ENCODE data around the gene ZBED2.
A peak's percentile ranks its signal among the peaks of the same experiment; 100 is the strongest.

Gene ZBED2

GRCh38 chr3:111547631-111548030 is 47.5 kb downstream of the ZBED2 start:
- Mint-ChIP-seq H3K4me1 (ENCODE audit: low read depth in 2 of 2) (peaks cover 7 to 43% of the 10 kb centered on the region in 2 donors), H3K9me3 (no peaks in the 10 kb centered on the region), H3K27me3 (no peaks in the 10 kb centered on the region), H3K4me3 (no peak overlapping the region), H3K36me3 (ENCODE audit: insufficient read depth) (peaks cover 32% of the 10 kb centered on the region), H3K27ac (no peak overlapping the region)
- ATAC-seq (replicated peaks): peak; percentile 67
- DNase-seq: peak in 2 of 3 experiments; percentile 24 to 39

DNA sequence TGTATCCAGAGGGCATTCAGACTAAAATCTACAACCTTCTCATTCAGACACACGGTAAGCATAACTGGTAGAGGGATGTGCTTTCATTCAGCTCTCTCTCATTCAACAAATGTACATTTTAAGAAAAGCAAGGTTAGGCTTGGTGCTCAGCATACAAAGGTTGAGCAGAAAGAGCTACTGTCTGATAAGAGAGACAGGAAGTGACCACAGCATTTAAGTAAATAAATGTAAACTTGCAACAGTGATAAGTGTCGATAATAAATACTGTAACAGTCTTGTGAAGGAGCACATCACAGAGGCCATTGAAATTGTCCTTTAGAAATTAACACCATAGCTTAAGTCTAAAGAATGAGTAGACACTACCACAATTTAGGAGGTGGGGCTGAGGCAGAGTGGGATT is 49.8 kb downstream of the ZBED2 start:
- H3K27ac Mint-ChIP-seq: peak overlapping the region in 1 of 2 donors; percentile 98
- no peak overlapping the region for H3K4me3 Mint-ChIP-seq
- ATAC-seq (replicated peaks) (no peak), DNase-seq (no peak)
- peaks cover 24 to 44% of the 10 kb centered on the region in 2 donors for H3K4me1 Mint-ChIP-seq (ENCODE audit: low read depth in 2 of 2)
- H3K9me3 Mint-ChIP-seq: no peaks in the 10 kb centered on the region
- peaks cover 35% of the 10 kb centered on the region for H3K36me3 Mint-ChIP-seq (ENCODE audit: insufficient read depth)
- no peaks in the 10 kb centered on the region for H3K27me3 Mint-ChIP-seq
